ENCODE measurements around the gene PRCD. TPM values are rescaled to one million over a fixed set of nuclear protein-coding genes. Genes with fewer than 3 reads are reported as not detected.
"Not testable (repeated sequence)": the region's sequence is repeated elsewhere in the genome, so short reads cannot be mapped to it uniquely, and the experiment has no call there.

The PRCD gene
- total RNA-seq, 1 donor from 2014 or later = not detected

GRCh38 chr17:76533640-76534359, 6.0 kb upstream of the PRCD start:
- H3K27me3 Mint-ChIP-seq (ENCODE audit: low read depth) = peaks cover 33% of the 10 kb centered on the region
- H3K4me1 Mint-ChIP-seq (ENCODE audit: low read depth); DNase-seq (ENCODE audit: low spot score); H3K27ac Mint-ChIP-seq; intact Hi-C loops (cut with micrococcal nuclease); H3K9me3 Mint-ChIP-seq; H3K36me3 Mint-ChIP-seq (ENCODE audit: low read depth); H3K4me3 Mint-ChIP-seq (ENCODE audit: low read depth): not testable (repeated sequence)

- intact Hi-C loops (cut with micrococcal nuclease) = no loop called here
- Mint-ChIP-seq H3K4me3 (ENCODE audit: low read depth) (no peak overlapping the region), H3K36me3 (ENCODE audit: low read depth) (no peaks in the 10 kb centered on the region), H3K9me3 (no peaks in the 10 kb centered on the region), H3K4me1 (ENCODE audit: low read depth) (no peaks in the 10 kb centered on the region), H3K27ac (no peak overlapping the region), H3K27me3 (ENCODE audit: low read depth) (peaks cover 43% of the 10 kb centered on the region)
- DNase-seq (ENCODE audit: low spot score) = no peak
Observed at GRCh38 chr17:76534831-76535732, 4.8 kb upstream of the PRCD start.

GRCh38 chr17:76535788-76536510, 3.9 kb upstream of the PRCD start:
- Mint-ChIP-seq H3K9me3 (no peaks in the 10 kb centered on the region), H3K4me3 (ENCODE audit: low read depth) (no peak overlapping the region), H3K27ac (no peak overlapping the region), H3K36me3 (ENCODE audit: low read depth) (no peaks in the 10 kb centered on the region), H3K4me1 (ENCODE audit: low read depth) (no peaks in the 10 kb centered on the region), H3K27me3 (ENCODE audit: low read depth) (peaks cover 47% of the 10 kb centered on the region)
- intact Hi-C loops (cut with micrococcal nuclease) = no loop called here
- no peak for DNase-seq (ENCODE audit: low spot score)

GRCh38 chr17:76536511-76537287, 3.1 kb upstream of the PRCD start:
- Mint-ChIP-seq H3K27ac (no peak overlapping the region), H3K27me3 (ENCODE audit: low read depth) (peaks cover 54% of the 10 kb centered on the region), H3K9me3 (no peaks in the 10 kb centered on the region), H3K4me3 (ENCODE audit: low read depth) (no peak overlapping the region), H3K36me3 (ENCODE audit: low read depth) (no peaks in the 10 kb centered on the region), H3K4me1 (ENCODE audit: low read depth) (no peaks in the 10 kb centered on the region)
- intact Hi-C loops (cut with micrococcal nuclease) = no loop called here
- DNase-seq (ENCODE audit: low spot score) = no peak

- no peak for DNase-seq (ENCODE audit: low spot score)
- Mint-ChIP-seq H3K36me3 (ENCODE audit: low read depth) (no peaks in the 10 kb centered on the region), H3K4me1 (ENCODE audit: low read depth) (no peaks in the 10 kb centered on the region), H3K27me3 (ENCODE audit: low read depth) (peaks cover 56% of the 10 kb centered on the region), H3K4me3 (ENCODE audit: low read depth) (no peak overlapping the region), H3K9me3 (no peaks in the 10 kb centered on the region), H3K27ac (no peak overlapping the region)
- intact Hi-C loops (cut with micrococcal nuclease) = no loop called here
Observed at GRCh38 chr17:76537288-76537577, 2.6 kb upstream of the PRCD start.

- intact Hi-C loops (cut with micrococcal nuclease) = no loop called here
- H3K36me3 Mint-ChIP-seq (ENCODE audit: low read depth) = no peaks in the 10 kb centered on the region
- H3K4me1 Mint-ChIP-seq (ENCODE audit: low read depth) = no peaks in the 10 kb centered on the region
- no peaks in the 10 kb centered on the region for H3K9me3 Mint-ChIP-seq
- peaks cover 59% of the 10 kb centered on the region for H3K27me3 Mint-ChIP-seq (ENCODE audit: low read depth)
- H3K27ac Mint-ChIP-seq = no peak within 1 kb of the TSS
- H3K4me3 Mint-ChIP-seq (ENCODE audit: low read depth) = no peak within 1 kb of the TSS
- DNase-seq (ENCODE audit: low spot score) = no peak
Observed at GRCh38 chr17:76537578-76538280, 2.1 kb upstream of the PRCD start, which contains the start of gene CYGB. Gene CYGB, minus strand, starts transcription at chr17:76537709. Its CDS starts 167 bp downstream, at chr17:76537542.

GRCh38 chr17:76538281-76538931, 1.4 kb upstream of the PRCD start:
- H3K27ac Mint-ChIP-seq = no peak overlapping the region
- no peak for DNase-seq (ENCODE audit: low spot score)
- intact Hi-C loops (cut with micrococcal nuclease) = no loop called here
- no peaks in the 10 kb centered on the region for H3K9me3 Mint-ChIP-seq
- H3K4me3 Mint-ChIP-seq (ENCODE audit: low read depth) = no peak overlapping the region
- H3K4me1 Mint-ChIP-seq (ENCODE audit: low read depth) = no peaks in the 10 kb centered on the region
- peaks cover 59% of the 10 kb centered on the region for H3K27me3 Mint-ChIP-seq (ENCODE audit: low read depth)
- no peaks in the 10 kb centered on the region for H3K36me3 Mint-ChIP-seq (ENCODE audit: low read depth)

- H3K36me3 Mint-ChIP-seq (ENCODE audit: low read depth) = no peaks in the 10 kb centered on the region
- no peak overlapping the region for H3K27ac Mint-ChIP-seq
- DNase-seq (ENCODE audit: low spot score) = no peak
- intact Hi-C loops (cut with micrococcal nuclease) = no loop called here
- peaks cover 63% of the 10 kb centered on the region for H3K27me3 Mint-ChIP-seq (ENCODE audit: low read depth)
- no peak overlapping the region for H3K4me3 Mint-ChIP-seq (ENCODE audit: low read depth)
- no peaks in the 10 kb centered on the region for H3K9me3 Mint-ChIP-seq
- H3K4me1 Mint-ChIP-seq (ENCODE audit: low read depth) = no peaks in the 10 kb centered on the region
Observed at GRCh38 chr17:76538941-76539570, 788 bp upstream of the PRCD start.

- DNase-seq (ENCODE audit: low spot score) = peak; percentile 24
- H3K36me3 Mint-ChIP-seq (ENCODE audit: low read depth) = no peaks in the 10 kb centered on the region
Observed at GRCh38 chr17:76540381-76541300, 797 bp downstream of the PRCD start.

GRCh38 chr17:76541739-76542454, 2.1 kb downstream of the PRCD start:
- H3K36me3 Mint-ChIP-seq (ENCODE audit: low read depth) = no peaks in the 10 kb centered on the region
- H3K4me3 Mint-ChIP-seq (ENCODE audit: low read depth) = no peak overlapping the region
- no peaks in the 10 kb centered on the region for H3K4me1 Mint-ChIP-seq (ENCODE audit: low read depth)
- H3K9me3 Mint-ChIP-seq = no peaks in the 10 kb centered on the region
- DNase-seq (ENCODE audit: low spot score) = no peak
- no peak overlapping the region for H3K27ac Mint-ChIP-seq
- peaks cover 42% of the 10 kb centered on the region for H3K27me3 Mint-ChIP-seq (ENCODE audit: low read depth)
- intact Hi-C loops (cut with micrococcal nuclease) = no loop called here

More at GRCh38 chr17:76540381-76541300, 797 bp downstream of the PRCD start:
- H3K4me3 Mint-ChIP-seq (ENCODE audit: low read depth) = no peak overlapping the region
- intact Hi-C loops (cut with micrococcal nuclease) = no loop called here
- no peak overlapping the region for H3K27ac Mint-ChIP-seq
- peaks cover 54% of the 10 kb centered on the region for H3K27me3 Mint-ChIP-seq (ENCODE audit: low read depth)
- no peaks in the 10 kb centered on the region for H3K9me3 Mint-ChIP-seq
- H3K4me1 Mint-ChIP-seq (ENCODE audit: low read depth) = no peaks in the 10 kb centered on the region
